NCI-H2196 treated with DMSO at 0.1 percent for 48 hours (cell line): Measurements from ENCODE around the gene IARS2.
"Not testable (repeated sequence)": the region's sequence is repeated elsewhere in the genome, so short reads cannot be mapped to it uniquely, and the experiment has no call there.

Experiments used
- DNase-seq: peaks from one replicate; lab custom pipeline; 2025; ENCODE audit not compliant: unreplicated experiment; lab: John Stamatoyannopoulos, UW

Gene IARS2

DNA sequence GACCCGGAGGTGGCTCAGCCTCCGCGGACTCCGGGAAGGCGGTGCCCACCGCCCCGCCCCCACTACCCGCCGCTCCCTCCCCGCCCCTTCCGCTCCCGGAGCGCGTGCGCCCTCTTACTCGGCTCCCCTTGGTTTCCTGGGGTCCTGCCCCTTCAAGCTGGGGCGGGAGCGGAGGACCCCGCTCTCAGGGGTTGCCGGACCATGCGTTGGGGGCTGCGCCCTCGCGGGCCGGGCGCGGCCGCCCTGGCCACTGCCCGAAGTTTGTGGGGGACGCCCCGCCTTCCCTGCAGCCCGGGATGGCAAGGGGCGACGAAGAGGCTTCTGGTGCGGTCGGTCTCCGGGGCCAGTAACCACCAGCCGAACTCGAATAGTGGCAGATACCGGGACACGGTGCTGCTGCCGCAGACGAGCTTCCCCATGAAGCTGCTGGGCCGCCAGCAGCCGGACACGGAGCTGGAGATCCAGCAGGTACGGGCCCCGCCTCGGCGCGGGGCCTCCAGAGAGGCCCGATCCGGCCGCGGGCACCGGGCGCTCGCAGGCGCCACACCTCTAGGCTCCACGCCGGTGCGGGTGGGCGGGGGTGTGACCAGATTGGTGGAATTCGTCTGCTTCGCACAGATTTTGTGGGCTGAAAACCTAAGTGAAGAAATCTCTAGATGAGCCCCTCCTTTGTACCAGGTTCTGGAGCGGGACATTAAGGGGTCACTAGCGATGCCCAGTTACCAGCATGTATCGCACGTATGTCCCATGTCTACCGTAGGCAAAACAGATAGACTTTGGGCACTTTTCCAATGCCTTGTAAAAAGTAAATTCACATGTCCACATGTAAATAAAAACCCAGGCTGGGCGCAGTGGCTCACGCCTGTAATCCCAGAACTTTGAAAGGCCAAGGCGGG is at the start of gene IARS2:
Gene IARS2 (plus strand): TSS at position 117 of the 896 bp plus-strand sequence. CDS start 85 bp downstream, at position 202.
- DNase-seq, result peak; percentile 61

DNA sequence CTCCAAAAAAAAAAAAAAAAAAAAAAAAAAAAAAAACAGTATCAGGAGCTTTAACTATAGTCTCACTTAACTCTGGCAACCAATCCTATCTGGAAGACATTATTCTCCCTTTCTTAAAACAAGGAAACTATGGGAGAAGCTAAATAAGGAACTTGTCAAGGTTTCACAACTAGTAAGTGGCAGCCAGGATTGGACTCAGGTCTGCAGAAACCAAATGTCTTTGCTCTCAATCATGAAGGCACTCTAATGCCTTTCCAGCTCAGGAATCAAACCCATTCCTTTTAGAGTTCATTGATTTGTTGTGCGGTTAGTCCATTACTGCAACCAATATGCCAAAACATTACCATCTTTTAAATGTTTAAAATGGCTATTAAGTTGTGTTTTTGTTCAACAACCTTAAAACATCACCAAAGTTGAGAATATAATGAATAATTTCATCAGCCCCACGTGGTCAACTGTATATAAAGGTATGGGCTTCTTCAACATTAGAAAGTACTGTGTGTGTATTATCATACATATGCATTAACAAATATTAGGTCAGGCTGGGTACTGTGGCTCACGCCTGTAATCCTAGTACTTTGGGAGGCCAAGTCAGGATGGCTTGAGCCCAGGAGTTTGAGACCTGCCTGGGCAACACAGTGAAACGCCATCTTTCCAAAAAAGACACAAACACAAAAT is 49.1 kb upstream of the IARS2 start:
- DNase-seq, result no peak

DNA sequence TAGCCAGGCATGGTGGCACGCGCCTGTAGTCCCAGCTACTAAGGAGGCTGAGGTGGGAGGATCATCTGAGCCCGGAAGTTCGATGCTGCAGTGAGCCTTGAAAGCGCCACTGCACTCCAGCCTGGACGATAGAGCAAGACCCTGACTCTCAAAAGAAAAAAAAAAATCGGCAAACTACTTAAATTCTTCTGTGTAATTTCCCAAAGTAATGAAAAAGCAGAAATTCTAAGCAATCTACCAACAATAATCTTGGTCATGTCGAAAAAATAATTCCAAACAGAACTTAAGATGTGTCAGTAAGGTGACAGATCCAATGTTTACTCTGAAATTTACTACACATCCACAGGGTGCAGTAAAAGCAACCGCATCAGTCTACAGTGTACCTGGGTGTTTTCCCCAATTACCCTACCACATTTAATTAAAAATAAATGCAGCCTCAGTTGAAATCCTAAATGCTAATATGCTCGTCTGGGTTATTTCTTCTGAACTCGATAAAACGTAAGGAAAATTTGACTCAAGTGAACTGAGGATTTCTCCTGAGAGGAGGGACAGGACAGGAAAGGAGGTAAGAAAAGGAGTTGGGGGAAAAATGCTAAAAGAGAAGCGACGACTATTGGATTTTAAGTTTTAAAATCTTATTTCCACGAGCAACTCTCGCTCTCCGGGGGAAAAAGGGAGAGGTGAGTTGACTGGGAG is 48.4 kb upstream of the IARS2 start:
- DNase-seq, result no peak

DNA sequence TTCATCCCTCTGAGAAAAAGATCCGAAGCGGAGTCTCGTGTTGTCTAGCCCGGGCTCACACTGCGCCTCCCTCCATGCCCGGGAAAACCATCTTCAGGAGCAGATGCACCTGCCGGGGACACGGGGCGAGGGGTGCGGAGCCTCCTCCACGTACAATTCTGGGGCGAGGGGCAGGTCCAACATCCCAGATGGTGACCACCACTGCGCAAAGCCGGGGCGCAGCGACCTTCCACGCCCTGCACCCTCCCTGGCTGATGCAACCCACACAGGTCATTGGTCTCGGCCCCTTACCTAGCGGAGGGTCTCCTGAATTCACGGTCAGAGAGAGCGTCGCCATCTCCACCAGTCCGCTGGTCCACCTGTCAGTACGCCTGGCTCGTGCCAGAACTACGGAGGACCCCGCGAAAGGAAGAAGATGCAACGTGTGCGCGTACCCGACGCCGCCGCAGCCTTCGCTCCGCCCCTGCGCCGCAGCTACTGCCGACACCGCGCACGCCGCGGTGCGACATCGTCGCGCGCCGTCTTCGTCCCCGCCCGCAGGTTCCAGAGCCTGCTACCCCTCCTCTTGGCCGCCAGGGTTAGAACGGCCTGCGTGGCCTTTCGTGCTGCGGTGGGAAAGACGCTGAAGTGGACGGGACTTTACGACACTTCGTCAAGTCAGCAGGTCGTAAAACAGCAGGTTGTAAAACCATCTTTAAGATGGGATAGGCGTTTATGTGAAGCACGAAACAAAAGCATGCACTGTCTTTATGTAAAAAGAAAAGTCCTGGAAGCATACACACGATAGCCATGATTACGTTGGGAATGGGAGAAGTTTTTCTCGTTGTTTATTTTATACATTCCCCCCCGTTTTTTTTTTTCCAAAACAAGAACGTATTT is 47.6 kb upstream of the IARS2 start, which contains the start of gene EPRS1:
Gene EPRS1 (minus strand): TSS at position 454 of the 879 bp plus-strand sequence. CDS start 117 bp downstream, at position 337.
- peak; percentile 95 for DNase-seq

DNA sequence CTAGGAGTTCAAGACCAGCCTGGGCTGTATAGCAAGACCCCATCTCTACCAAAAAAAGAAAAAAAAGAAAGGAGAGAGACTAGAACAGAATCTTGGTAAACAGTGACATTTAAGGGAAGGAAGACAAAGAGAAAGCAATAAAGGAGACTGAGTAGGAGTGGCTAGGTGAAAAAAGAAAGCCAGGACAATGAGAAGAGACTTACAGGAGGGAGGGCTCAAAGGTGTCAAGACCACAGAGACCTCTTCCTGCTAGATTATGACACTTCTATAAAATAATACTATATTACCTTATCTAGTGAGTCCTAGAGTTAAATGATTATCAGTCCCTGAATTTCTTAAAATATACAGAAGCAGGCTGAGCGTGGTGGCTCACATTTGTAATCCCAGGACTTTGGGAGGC is 37.6 kb upstream of the IARS2 start:
- no peak for DNase-seq

DNA sequence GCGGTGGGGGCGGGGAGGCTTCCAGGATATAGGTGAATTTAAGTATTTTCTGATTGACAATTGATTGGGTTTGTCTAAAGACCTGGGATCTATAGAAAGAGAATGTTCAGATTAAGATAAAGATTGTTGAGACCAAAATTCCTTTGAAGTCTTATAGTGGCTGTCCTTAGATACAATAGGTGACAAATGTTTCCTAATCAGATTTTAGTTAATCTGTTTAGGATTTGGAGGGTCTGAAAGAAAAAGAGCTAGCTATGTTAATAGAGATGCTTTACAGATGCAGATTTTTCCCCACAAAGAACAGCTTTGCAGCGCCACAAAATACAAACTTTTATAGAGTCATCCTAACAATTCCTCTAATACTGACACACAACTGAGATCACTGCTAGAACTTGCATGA is 33.1 kb upstream of the IARS2 start:
- no peak for DNase-seq

DNA sequence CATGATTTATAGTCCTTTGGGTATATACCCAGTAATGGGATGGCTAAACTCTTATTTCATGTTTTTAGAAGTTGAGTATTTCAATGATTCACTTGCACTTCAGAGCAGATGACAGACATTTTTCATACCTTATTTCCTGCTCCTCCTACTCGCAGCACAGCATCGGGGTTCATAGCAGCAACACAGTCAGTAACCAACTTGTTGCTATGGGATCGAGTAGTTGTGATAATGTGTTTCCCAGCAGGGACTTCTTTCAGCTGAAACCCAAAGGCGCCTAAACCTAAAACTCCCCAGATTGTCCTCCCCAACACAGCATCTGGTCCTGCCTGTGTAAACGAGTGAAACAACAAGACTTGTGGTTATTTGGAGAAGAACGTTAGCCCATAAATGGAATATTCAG is 31.3 kb upstream of the IARS2 start:
- no peak for DNase-seq

DNA sequence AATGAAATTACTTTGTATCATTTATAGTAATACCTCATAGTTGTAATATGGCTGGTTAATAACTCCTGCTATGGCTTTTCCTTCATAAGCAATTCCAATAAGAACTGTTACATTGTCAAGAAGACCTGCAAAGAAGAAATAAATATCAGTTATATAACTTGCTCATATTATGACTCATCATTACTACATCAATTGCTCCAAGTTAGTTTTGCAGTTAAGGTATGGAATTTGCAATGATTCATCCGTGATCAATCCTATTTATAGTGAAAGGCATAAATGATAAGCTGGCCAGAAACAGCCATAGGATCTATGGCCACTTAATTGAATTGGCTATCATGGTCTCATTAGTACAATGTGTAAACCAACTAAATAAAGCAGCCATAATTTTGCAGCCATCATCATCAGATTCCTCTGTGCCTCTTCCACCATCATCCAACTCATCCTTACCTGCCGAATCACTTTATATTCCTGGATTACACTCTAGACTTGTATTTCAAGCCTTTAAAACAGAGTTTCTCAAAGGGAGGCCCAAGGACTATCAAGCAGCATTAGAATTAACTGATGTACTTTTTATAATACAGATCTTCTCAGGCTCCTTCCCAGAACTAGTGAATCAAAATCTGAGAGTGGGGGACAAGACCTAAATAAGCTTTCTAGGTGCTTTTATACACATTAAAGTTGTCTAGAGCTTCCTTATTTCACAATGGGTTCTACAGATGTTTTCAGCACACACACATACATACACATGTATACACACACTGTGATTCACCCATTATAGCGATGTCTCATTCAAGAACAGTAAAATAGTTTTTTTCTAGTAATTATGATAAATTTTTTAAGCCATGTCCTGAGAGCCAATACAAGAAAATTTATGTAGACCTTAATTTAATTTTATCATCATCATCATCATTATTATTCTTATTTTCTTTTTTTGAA is 26.4 kb upstream of the IARS2 start:
- DNase-seq, result no peak

DNA sequence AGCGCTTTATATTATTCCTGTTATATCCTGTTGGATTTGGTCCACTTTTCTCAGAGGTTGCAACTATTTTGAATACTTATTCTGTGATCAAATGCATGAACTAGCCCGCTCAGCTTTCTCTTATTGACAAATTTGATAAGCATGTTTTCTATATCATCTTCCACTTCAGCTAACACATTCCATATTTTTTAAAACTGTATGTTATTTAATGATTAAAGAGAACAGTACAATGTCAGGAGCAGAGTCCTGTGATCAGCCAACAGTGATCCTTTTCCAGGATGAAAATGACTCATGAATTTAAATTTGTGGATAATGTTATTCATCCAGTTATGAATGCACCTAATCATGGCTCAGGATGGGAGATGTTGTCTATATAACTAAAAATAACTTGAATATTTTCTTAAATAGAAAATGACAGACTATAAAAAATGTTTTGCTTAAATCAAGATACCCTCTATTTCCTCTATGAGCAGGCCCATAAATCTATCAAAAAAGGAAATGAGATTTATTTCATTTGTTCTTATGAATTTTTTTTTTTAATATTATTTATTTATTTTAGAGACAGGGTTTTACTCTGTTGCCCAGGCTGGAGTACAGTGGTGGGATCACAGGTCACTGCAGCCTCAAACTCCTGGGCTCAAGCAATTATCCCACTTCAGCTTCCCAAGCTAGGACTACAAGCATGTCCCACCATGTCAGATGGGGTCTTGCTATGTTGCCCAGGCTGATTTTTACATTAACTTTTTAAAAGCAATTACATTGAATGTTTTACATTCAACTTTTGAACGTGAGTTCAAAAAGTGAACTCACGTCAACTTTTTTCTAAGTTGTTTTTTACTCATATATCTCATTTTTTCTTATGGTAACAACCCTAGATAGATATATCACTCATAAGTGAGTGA is 16.8 kb upstream of the IARS2 start:
- no peak for DNase-seq

DNA sequence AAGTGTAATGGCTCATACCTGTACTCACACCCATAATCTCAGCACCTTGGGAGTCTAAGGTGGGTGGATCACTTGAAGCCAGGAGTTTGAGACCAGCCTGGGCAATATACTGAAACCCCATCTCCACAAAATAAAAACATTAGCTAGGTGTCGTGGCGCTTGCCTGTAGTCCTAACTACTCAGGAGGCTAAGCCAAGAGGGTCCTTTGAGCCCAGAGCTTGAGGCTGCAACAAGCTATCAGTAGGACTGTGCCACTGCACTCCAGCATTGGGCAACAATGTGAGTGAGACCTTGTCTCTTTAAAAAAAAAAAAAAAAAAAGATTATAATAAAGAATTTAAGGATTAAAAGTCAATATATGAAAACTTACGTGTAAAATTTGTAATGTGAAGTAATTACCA is 16.0 kb upstream of the IARS2 start:
- DNase-seq, result no peak

DNA sequence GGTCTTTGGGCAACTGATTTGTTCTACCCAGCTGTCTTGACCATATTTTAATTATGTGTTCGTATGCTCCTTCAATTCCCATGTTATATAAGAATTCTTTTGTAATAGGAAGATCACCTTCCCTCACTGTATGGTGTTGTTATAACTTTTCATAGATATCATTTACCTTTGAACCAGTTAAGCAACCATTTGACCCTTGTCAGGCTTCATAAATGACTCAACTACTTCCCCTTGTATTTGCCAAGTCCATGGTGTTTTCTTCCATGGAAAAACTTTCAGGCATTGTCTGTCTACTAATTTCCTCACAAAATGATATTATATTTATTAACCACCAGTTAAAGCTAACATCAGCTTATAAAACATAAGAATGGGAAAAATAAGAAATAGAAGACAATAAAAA is 9.5 kb upstream of the IARS2 start:
- DNase-seq, result no peak

DNA sequence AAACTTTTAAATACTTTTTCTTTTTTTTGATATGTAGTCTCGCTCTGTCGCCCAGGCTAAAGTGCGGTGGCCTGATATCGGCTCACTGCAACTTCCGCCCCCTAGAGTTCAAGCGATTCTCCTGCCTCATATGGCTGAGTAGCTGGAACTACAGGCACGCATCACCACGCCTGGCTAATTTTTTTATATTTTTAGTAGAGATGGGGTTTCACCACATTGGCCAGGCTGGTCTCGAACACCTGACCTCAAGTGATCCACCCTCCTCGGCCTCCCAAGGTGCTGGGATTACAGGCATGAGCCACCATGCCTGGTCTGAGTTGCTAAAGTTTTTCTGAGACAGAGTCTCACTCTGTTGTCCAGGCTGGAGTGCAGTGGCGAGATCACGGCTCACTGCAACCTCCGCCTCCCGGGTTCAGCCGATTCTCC is 7.7 kb upstream of the IARS2 start:
- not testable (repeated sequence) for DNase-seq

DNA sequence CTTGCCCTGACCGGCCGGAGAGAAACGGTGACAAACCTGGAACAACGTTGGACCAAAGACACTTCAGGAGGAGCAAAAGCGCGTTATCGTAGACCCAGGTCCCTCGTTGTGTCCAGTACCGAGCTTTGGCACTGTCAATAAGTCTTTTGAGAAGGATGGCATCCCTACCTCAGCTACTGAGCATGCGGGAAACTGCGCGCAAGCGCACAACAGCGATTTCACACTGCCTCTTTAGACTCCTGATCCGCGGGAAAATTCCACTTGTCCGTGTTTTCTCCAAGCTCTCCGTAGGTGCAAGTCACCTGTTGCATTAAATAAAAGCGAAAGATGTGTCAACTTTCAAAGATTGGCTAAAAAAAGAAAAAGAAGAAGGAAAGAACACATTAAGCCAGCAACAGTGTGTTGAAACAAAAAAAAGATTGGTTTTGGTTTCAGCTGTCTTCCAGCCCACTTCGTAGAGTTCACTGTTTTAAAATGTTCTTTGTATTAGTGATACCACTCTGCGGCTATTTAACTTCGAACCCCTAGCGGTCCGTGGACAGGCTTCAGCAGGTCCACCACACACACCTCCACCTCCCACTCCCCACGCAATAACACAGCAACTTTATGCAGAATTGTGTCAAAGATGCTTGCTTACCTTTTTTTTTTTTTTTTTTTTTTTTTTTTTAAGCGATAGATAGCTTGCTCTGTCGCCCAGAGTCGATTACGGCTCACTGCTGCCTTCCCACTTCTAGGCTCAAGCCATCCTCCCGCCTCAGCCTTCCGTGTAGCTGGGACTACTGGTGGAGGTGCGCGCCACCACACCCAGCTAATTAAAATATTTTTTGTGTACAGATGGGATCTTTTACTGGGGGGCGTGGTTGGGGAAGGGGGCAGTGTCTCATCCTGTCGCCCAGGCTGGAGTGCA is 4.0 kb upstream of the IARS2 start, which contains the start of gene BPNT1:
Gene BPNT1 (minus strand): TSS at position 139 of the 907 bp plus-strand sequence. CDS start 9,942 bp downstream, outside the sequence.
- peak; percentile 81 for DNase-seq

DNA sequence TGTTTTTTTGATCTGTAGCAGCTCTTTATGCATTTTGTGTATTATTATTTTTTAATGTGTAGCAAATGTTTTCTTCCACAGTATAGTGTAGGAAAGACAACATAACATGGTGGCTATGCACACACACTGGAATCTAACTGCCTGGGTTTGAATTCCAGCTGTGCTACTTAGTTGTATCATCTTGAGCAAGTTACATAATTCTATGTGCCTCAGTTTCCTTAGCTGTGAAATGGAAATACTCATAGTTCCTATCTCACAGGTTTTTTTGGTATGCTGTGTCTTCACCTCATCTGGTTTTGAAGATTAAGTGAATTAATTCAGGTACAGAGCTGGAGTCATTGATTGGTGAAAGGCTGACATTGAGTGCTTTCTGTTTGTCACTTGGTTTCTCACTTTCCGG is 1.2 kb upstream of the IARS2 start:
- DNase-seq, result no peak

DNA sequence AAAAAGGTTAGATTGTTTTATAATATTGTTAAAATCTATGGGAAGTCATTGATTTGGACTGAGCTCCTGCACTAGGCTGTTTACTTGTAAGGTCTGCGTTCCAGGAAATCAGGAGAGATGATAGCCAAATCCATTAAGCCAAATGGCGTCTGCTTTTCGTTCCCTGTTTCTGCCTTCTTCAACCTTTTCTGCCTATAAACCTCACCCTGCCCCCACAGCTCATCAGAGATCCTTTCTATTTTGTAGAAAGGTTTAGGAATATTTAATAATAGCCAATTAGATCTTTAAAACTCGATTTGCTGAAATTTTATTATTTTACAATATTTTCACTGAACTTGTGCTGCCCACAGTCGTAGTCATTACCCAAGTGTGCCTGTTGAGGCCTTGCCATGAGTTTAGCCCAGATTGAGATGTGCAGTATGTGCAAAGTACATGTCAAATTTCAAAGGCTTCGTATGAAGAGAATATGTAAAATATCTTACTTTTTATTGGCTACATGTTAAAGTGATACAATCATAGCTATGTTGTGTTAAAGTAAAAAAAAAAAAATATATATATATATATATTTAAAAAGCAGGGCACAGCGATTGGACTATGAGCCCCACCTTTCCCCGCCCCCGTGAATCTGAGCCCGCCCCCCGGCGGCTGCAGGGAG is 444 bp upstream of the IARS2 start:
- no peak for DNase-seq

DNA sequence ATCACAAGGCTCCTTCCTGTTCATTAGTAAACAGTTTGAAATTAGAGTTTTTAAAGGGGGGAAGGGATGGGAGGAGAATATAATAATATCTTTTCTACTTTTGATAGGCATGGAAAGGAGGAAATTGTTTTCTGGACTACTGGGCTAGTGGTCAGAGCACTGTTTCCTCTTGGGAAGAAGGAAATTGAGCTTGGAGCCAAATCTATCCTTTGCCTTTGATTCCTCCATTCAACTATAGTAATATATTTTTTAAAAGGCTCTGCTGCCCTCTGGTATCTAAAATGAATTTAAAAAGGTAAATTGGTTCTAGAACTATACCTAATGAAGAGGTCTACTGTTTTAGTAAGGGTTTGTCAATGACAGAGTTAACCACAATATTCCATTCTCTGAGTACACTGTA is 5.9 kb downstream of the IARS2 start:
- no peak for DNase-seq

DNA sequence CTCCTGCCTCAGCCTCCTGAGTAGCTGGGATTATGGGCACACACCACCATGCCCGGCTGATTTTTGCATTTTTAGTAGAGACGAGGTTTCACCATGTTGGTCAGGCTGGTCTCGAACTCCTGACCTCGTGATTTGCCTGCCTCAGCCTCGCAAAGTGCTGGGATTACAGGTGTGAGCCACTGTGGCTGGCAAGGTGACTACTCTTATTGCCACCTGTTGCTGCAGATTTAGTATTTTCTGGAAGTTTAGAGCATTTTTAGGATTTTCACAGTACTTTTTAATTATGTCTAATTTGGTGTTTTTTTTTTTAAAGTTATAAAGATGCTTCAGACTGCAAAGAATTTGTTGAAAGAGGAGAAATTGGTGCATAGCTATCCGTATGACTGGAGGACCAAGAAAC is 16.5 kb downstream of the IARS2 start:
- not testable (repeated sequence) for DNase-seq
